ENCODE data around the gene OSBPL6.

The OSBPL6 gene

GRCh38 chr2:178425255-178425827, 231.0 kb downstream of the OSBPL6 start:
- no peak for TF ChIP-seq Cebpa-rat (IDR thresholded peaks at IDR 0.05)
- Histone ChIP-seq H4K20me1 (peaks cover 0 to 5% (median 0%) of the 10 kb centered on the region in 11 experiments; a peak in 3 of 22 replicates), H3K4me3 (no peak overlapping the region), H3K36me3 (peaks cover 69 to 99% (median 94%) of the 10 kb centered on the region in 11 experiments), H3K27me3 (no peaks in the 10 kb centered on the region), H3K27ac (no peak overlapping the region), H3K4me2 (no peak overlapping the region), H3K9me3 (replicated peaks in 1 of 11) (peaks cover 8 to 55% (median 41%) of the 10 kb centered on the region in 11 experiments), H3K4me1 (peaks cover 3 to 7% (median 4%) of the 10 kb centered on the region in 10 experiments; a peak in 17 of 20 replicates), H3K9ac (no peak overlapping the region)

DNA sequence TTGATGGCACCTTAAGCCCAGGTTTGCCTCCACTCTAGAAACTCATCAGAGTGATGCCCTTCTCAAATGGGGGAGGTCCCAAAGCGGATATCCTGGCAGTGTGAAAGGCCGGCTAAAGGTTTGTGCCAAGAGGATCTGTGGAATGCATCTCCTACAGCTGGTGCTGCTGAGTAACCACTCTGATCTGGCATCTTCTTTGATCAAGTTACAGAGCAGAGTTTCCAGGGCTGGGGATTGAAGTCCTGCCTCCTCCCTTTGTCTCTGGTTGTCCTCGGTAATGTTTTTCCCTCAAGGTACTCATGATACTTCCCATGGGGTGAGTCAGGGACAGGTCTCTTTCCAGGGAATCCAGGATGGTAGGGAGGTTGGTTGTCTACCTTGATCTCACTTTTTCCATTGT, 232.1 kb downstream of the OSBPL6 start:
- peaks cover 70 to 100% (median 94%) of the 10 kb centered on the region in 11 experiments for H3K36me3 ChIP-seq
- no peak for TF ChIP-seq Cebpa-rat (IDR thresholded peaks at IDR 0.05)
- no peak overlapping the region for H3K9ac ChIP-seq

GRCh38 chr2:178427458-178427857, 233.1 kb downstream of the OSBPL6 start:
- Histone ChIP-seq H3K36me3 (peaks cover 77 to 100% (median 94%) of the 10 kb centered on the region in 11 experiments), H3K9me3 (replicated peaks in 1 of 11) (peaks cover 8 to 42% (median 30%) of the 10 kb centered on the region in 11 experiments), H3K27me3 (no peaks in the 10 kb centered on the region), H3K4me3 (no peak overlapping the region), H3K4me1 (no peaks in the 10 kb centered on the region), H3K4me2 (no peak overlapping the region), H4K20me1 (peaks cover 0 to 5% (median 0%) of the 10 kb centered on the region in 11 experiments; a peak in 3 of 22 replicates), H3K9ac (no peak overlapping the region), H3K27ac (no peak overlapping the region)
- no peak for TF ChIP-seq Cebpa-rat (IDR thresholded peaks at IDR 0.05)

More for the DNA sequence above, 232.1 kb downstream of the OSBPL6 start:
- no peaks in the 10 kb centered on the region for H3K4me1 ChIP-seq
- no peak overlapping the region for H3K27ac ChIP-seq
- H3K9me3 ChIP-seq (replicated peaks in 1 of 11) = peaks cover 8 to 52% (median 40%) of the 10 kb centered on the region in 11 experiments
- no peaks in the 10 kb centered on the region for H3K27me3 ChIP-seq
- H4K20me1 ChIP-seq = peaks cover 0 to 5% (median 0%) of the 10 kb centered on the region in 11 experiments; a peak in 3 of 22 replicates
- H3K4me3 ChIP-seq = no peak overlapping the region
- H3K4me2 ChIP-seq = no peak overlapping the region

DNA sequence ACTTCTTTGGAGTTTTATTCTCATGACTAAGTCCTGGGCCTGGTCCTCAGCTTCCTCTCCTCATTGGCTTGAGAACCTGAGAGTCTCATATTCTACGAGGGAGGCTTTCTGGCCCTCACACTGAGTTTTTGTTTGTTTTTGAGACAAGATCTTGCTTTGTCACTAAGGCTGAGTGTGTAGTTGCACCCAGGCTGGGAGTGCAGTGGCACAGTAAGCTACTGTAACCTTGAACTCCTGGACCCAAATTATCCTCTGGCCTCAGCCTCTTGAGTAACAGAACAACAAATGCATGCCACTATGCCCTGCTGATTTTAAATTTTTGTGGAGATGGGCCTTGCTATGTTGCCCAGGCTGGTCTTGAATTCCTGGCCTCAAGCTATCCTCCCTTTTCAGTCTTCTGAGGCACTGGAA, 234.1 kb downstream of the OSBPL6 start:
- H3K4me1 ChIP-seq = no peaks in the 10 kb centered on the region
- no peaks in the 10 kb centered on the region for H3K27me3 ChIP-seq
- no peak for TF ChIP-seq Cebpa-rat (IDR thresholded peaks at IDR 0.05)
- peaks cover 0 to 5% (median 0%) of the 10 kb centered on the region in 11 experiments; a peak in 3 of 22 replicates for H4K20me1 ChIP-seq
- H3K27ac ChIP-seq = no peak overlapping the region
- no peak overlapping the region for H3K4me2 ChIP-seq
- no peak overlapping the region for H3K9ac ChIP-seq
- H3K36me3 ChIP-seq = peaks cover 81 to 100% (median 94%) of the 10 kb centered on the region in 11 experiments
- H3K9me3 ChIP-seq (replicated peaks in 1 of 11) = peaks cover 8 to 32% (median 21%) of the 10 kb centered on the region in 11 experiments
- H3K4me3 ChIP-seq = no peak overlapping the region

DNA sequence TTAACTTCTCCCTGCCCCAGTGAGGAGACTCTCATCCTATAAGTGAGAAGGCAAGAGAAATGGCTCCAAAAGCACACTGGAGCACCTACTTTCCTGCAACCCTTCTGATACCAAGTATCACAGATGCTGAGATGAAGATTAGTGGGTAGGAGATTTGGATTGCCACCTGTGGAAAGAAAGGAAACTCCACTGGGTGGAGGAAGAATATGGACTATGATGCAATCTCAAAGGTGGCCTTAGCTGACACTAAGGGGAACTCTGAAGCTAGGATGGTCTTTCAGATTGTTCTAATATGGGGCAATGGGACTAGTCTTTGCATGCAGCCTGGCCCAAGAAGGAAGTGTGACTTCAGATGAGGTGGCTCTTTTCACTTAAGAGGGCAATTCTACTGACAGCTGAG, 235.0 kb downstream of the OSBPL6 start:
- peaks cover 7 to 24% (median 16%) of the 10 kb centered on the region in 11 experiments for H3K9me3 ChIP-seq (replicated peaks in 1 of 11)
- peaks cover 83 to 100% (median 94%) of the 10 kb centered on the region in 11 experiments for H3K36me3 ChIP-seq
- peak in 2 of 11 experiments; percentile 37 to 50; a peak in 3 of 22 replicates for TF ChIP-seq Cebpa-rat (IDR thresholded peaks at IDR 0.05)

DNA sequence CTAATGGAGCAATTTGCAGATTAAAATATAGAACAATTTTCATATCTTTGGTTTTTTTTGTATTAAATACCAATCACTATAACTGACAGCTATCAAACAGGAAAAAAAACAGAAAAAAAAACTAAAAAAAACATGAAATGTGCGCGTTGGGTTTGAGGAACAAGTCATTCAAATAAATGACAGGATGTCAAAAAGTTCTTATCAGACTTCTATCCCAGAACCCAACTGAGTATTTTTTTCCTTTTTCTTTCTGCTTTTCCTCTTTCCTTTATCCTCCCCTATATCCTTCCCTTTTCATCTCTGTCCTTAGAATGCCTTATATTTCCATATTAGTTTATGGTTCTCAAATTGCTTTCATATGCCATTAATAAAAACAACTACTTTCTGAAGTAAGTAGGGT, 242.3 kb downstream of the OSBPL6 start:
- Histone ChIP-seq H3K4me2 (no peak overlapping the region), H3K4me3 (no peak overlapping the region), H4K20me1 (peaks cover 0 to 12% (median 0%) of the 10 kb centered on the region in 11 experiments; a peak in 10 of 22 replicates), H3K27me3 (no peaks in the 10 kb centered on the region), H3K27ac (no peak overlapping the region), H3K36me3 (peaks cover 90 to 100% (median 100%) of the 10 kb centered on the region in 11 experiments), H3K4me1 (no peaks in the 10 kb centered on the region), H3K9me3 (replicated peaks in 1 of 11) (no peaks in the 10 kb centered on the region), H3K9ac (no peak overlapping the region)
- no peak for TF ChIP-seq Cebpa-rat (IDR thresholded peaks at IDR 0.05)

More for the DNA sequence above, 235.0 kb downstream of the OSBPL6 start:
- H3K27me3 ChIP-seq = no peaks in the 10 kb centered on the region
- no peaks in the 10 kb centered on the region for H3K4me1 ChIP-seq
- no peak overlapping the region for H3K27ac ChIP-seq
- H3K9ac ChIP-seq = no peak overlapping the region
- no peak overlapping the region for H3K4me2 ChIP-seq
- no peak overlapping the region for H3K4me3 ChIP-seq
- H4K20me1 ChIP-seq = peaks cover 0 to 5% (median 0%) of the 10 kb centered on the region in 11 experiments; a peak in 3 of 22 replicates

DNA sequence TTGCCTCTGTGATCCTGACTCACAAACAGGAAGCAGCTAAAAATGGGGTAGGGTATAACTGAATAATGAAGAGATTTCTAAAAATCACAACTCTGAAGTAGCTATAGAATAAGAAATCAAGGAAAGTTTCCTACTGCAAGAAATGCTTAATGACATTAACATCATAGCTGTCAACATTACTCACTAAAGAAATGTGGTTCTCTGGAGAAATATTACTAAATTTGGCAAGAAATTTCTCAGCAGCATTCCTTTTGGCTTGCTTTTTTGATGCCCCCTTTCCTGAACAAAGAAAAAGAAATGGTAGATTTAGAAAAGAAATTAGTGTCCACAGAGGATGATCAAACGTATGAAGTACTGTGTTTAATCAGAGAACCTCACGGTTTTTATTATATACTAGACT, 247.1 kb downstream of the OSBPL6 start:
- H3K4me2 ChIP-seq = no peak overlapping the region
- no peaks in the 10 kb centered on the region for H3K9me3 ChIP-seq (replicated peaks in 1 of 11)
- H3K27me3 ChIP-seq = no peaks in the 10 kb centered on the region
- no peaks in the 10 kb centered on the region for H3K4me1 ChIP-seq
- peaks cover 89 to 100% (median 99%) of the 10 kb centered on the region in 11 experiments for H3K36me3 ChIP-seq
- H3K4me3 ChIP-seq = no peak overlapping the region
- no peak overlapping the region for H3K27ac ChIP-seq
- TF ChIP-seq Cebpa-rat (IDR thresholded peaks at IDR 0.05) = no peak
- H4K20me1 ChIP-seq = peaks cover 0 to 27% (median 10%) of the 10 kb centered on the region in 11 experiments; a peak in 13 of 22 replicates
- no peak overlapping the region for H3K9ac ChIP-seq

- H3K4me1 ChIP-seq = peaks cover 22 to 34% (median 25%) of the 10 kb centered on the region in 10 experiments
- peak overlapping the region in 9 of 10 experiments; percentile 73 to 94 (median 83); a peak in 13 of 20 replicates for H3K4me3 ChIP-seq
- H3K4me2 ChIP-seq = peak overlapping the region; percentile 69 to 98 (median 90); a peak in 21 of 22 replicates
- no peaks in the 10 kb centered on the region for H3K9me3 ChIP-seq (replicated peaks in 1 of 11)
- peaks cover 37 to 53% (median 48%) of the 10 kb centered on the region in 11 experiments for H3K36me3 ChIP-seq
- H3K27me3 ChIP-seq = no peaks in the 10 kb centered on the region
- TF ChIP-seq Cebpa-rat (IDR thresholded peaks at IDR 0.05) = no peak
- peak overlapping the region in 5 of 11 experiments; percentile 0 to 98 (median 97); a peak in 4 of 22 replicates for H3K9ac ChIP-seq
- no peak overlapping the region; a peak in 1 of 22 replicates for H3K27ac ChIP-seq
- H4K20me1 ChIP-seq = peaks cover 0 to 52% (median 28%) of the 10 kb centered on the region in 11 experiments; a peak in 16 of 22 replicates
Observed at GRCh38 chr2:178448968-178449661, 254.8 kb downstream of the OSBPL6 start.

Measured in BLaER1 treated with 17β-estradiol and CSF1 and Interleukin-3, amounts not matched to agents 10 nM and 100 nM (cell line).